ENCODE results near the gene ZNF17.

ZNF17 gene

GRCh38 chr19:57434386-57435061 is 23.6 kb downstream of the ZNF17 start:
- DNase-seq: no peak

GRCh38 chr19:57435062-57435978 is 24.4 kb downstream of the ZNF17 start, which contains the start of gene ZNF749:
Gene ZNF749, plus strand, starts transcription at chr19:57435325. Its CDS starts 254 bp downstream, at chr19:57435579.
- peak; percentile 98 for DNase-seq

- no peak for DNase-seq
These were observed 25.5 kb downstream of the ZNF17 start for GRCh38 chr19:57436417-57436816.

GRCh38 chr19:57437931-57438330 is 27.0 kb downstream of the ZNF17 start:
- no peak for DNase-seq

GRCh38 chr19:57438925-57439324 is 28.0 kb downstream of the ZNF17 start:
- no peak for DNase-seq

- no peak for DNase-seq
These were observed 31.2 kb downstream of the ZNF17 start for GRCh38 chr19:57441979-57442752.

GRCh38 chr19:57443121-57443696 is 32.2 kb downstream of the ZNF17 start:
- no peak for DNase-seq

GRCh38 chr19:57452307-57452706 is 41.3 kb downstream of the ZNF17 start:
- DNase-seq: no peak

- no peak for DNase-seq
These were observed 54.9 kb downstream of the ZNF17 start for GRCh38 chr19:57465680-57466381.

GRCh38 chr19:57466489-57466888 is 55.5 kb downstream of the ZNF17 start:
- DNase-seq: no peak

Measured in DMS 273 treated with DMSO at 0.1 percent for 48 hours (cell line).